ENCODE measurements around the gene MTOR.
"Not testable (repeated sequence)": the region's sequence is repeated elsewhere in the genome, so short reads cannot be mapped to it uniquely, and the experiment has no call there.

MTOR gene

GRCh38 chr1:11144570-11145256 lies 117.6 kb downstream of the MTOR start:
- DNase-seq = no peak

- DNase-seq = no peak
Observed at GRCh38 chr1:11143907-11144306, 118.4 kb downstream of the MTOR start.

GRCh38 chr1:11143401-11143800 lies 119.0 kb downstream of the MTOR start:
- no peak for DNase-seq

- no peak for DNase-seq
Observed at GRCh38 chr1:11142618-11143391, 119.5 kb downstream of the MTOR start.

GRCh38 chr1:11138952-11139351 lies 123.4 kb downstream of the MTOR start:
- no peak for DNase-seq

- DNase-seq = no peak
Observed at GRCh38 chr1:11138029-11138428, 124.3 kb downstream of the MTOR start.

GRCh38 chr1:11134898-11135266 lies 127.5 kb downstream of the MTOR start:
- peak; percentile 27 for DNase-seq

GRCh38 chr1:11134251-11134897 lies 128.0 kb downstream of the MTOR start:
- peak; percentile 35 for DNase-seq

GRCh38 chr1:11132563-11133293 lies 129.6 kb downstream of the MTOR start:
- peak; percentile 46 for DNase-seq

GRCh38 chr1:11131816-11132215 lies 130.5 kb downstream of the MTOR start:
- no peak for DNase-seq

GRCh38 chr1:11130406-11130805 lies 131.9 kb downstream of the MTOR start:
- no peak for DNase-seq

GRCh38 chr1:11129649-11130390 lies 132.5 kb downstream of the MTOR start:
- DNase-seq = no peak

GRCh38 chr1:11126569-11126968 lies 135.8 kb downstream of the MTOR start:
- no peak for DNase-seq

GRCh38 chr1:11125931-11126330 lies 136.4 kb downstream of the MTOR start:
- DNase-seq = no peak

- DNase-seq = no peak
Observed at GRCh38 chr1:11124965-11125364, 137.4 kb downstream of the MTOR start.

GRCh38 chr1:11116318-11116717 lies 146.0 kb downstream of the MTOR start:
- DNase-seq = no peak

GRCh38 chr1:11114966-11115365 lies 147.4 kb downstream of the MTOR start:
- DNase-seq = peak; percentile 15

GRCh38 chr1:11109047-11109760 lies 153.1 kb downstream of the MTOR start:
- DNase-seq = no peak

- DNase-seq = no peak
Observed at GRCh38 chr1:11107599-11107998, 154.8 kb downstream of the MTOR start.

- no peak for DNase-seq
Observed at GRCh38 chr1:11105586-11105985, 156.8 kb downstream of the MTOR start.

- no peak for DNase-seq
Observed at GRCh38 chr1:11101347-11101746, 161.0 kb downstream of the MTOR start.

- not testable (repeated sequence) for DNase-seq
Observed at GRCh38 chr1:11100806-11101205, 161.5 kb downstream of the MTOR start.
